ENCODE measurements around the gene KIAA1671. TPM values are rescaled to one million over a fixed set of nuclear protein-coding genes. Genes with fewer than 3 reads are reported as not detected.

The KIAA1671 gene
- total RNA-seq, 4 donors from 2014 or later, result 7.6 to 26.1 (median 16.7) TPM

- H3K4me1 ChIP-seq, result no peaks in the 10 kb centered on the region
These were observed 195.7 kb downstream of the KIAA1671 start for GRCh38 chr22:25148149-25148691.

GRCh38 chr22:25149014-25149413 lies 196.5 kb downstream of the KIAA1671 start:
- Histone ChIP-seq H3K36me3 (no peaks in the 10 kb centered on the region), H3K4me1 (no peaks in the 10 kb centered on the region), H3K9me3 (no peaks in the 10 kb centered on the region), H3K27me3 (no peaks in the 10 kb centered on the region), H3K27ac (no peak overlapping the region), H3K4me3 (no peak overlapping the region)
- no peak for DNase-seq
- intact Hi-C loops (cut with DNase I; ENCODE audit: low total_unique reads), result no loop called here
- TF ChIP-seq POLR2A (IDR thresholded peaks at IDR 0.05) (no peak), CTCF (IDR thresholded peaks at IDR 0.05) (no peak)

More at GRCh38 chr22:25148149-25148691, 195.7 kb downstream of the KIAA1671 start:
- TF ChIP-seq POLR2A (IDR thresholded peaks at IDR 0.05), result no peak
- no peak for TF ChIP-seq CTCF (IDR thresholded peaks at IDR 0.05)
- H3K4me3 ChIP-seq, result no peak overlapping the region
- no peaks in the 10 kb centered on the region for H3K9me3 ChIP-seq
- peak overlapping the region in 1 of 2 donors; percentile 33 for H3K27ac ChIP-seq
- DNase-seq, result peak in 1 of 2 donors; percentile 19
- H3K36me3 ChIP-seq, result no peaks in the 10 kb centered on the region
- intact Hi-C loops (cut with DNase I; ENCODE audit: low total_unique reads), result no loop called here
- H3K27me3 ChIP-seq, result no peaks in the 10 kb centered on the region

- DNase-seq, result peak in 1 of 2 donors; percentile 25
- TF ChIP-seq POLR2A (IDR thresholded peaks at IDR 0.05) (no peak), CTCF (IDR thresholded peaks at IDR 0.05) (no peak)
- Histone ChIP-seq H3K4me1 (no peaks in the 10 kb centered on the region), H3K27me3 (no peaks in the 10 kb centered on the region), H3K9me3 (no peaks in the 10 kb centered on the region), H3K36me3 (no peaks in the 10 kb centered on the region), H3K4me3 (no peak overlapping the region), H3K27ac (no peak overlapping the region)
- intact Hi-C loops (cut with DNase I; ENCODE audit: low total_unique reads), result no loop called here
These were observed 201.6 kb downstream of the KIAA1671 start for GRCh38 chr22:25153961-25154666.

GRCh38 chr22:25154667-25154999 lies 202.1 kb downstream of the KIAA1671 start:
- TF ChIP-seq CTCF (IDR thresholded peaks at IDR 0.05) (no peak), POLR2A (IDR thresholded peaks at IDR 0.05) (no peak)
- intact Hi-C loops (cut with DNase I; ENCODE audit: low total_unique reads), result no loop called here
- Histone ChIP-seq H3K4me3 (no peak overlapping the region), H3K4me1 (no peaks in the 10 kb centered on the region), H3K27me3 (no peaks in the 10 kb centered on the region), H3K27ac (no peak overlapping the region), H3K9me3 (no peaks in the 10 kb centered on the region), H3K36me3 (no peaks in the 10 kb centered on the region)
- DNase-seq, result no peak

- Histone ChIP-seq H3K36me3 (no peaks in the 10 kb centered on the region), H3K27me3 (no peaks in the 10 kb centered on the region), H3K9me3 (no peaks in the 10 kb centered on the region), H3K4me1 (no peaks in the 10 kb centered on the region), H3K27ac (no peak overlapping the region), H3K4me3 (no peak overlapping the region)
- intact Hi-C loops (cut with DNase I; ENCODE audit: low total_unique reads), result no loop called here
- no peak for DNase-seq
- TF ChIP-seq CTCF (IDR thresholded peaks at IDR 0.05), result no peak
- TF ChIP-seq POLR2A (IDR thresholded peaks at IDR 0.05), result no peak
These were observed 204.2 kb downstream of the KIAA1671 start for GRCh38 chr22:25156736-25157135.
